Stromal cell of bone marrow (primary cell): Measurements from ENCODE around the gene SLC26A8.

Experiments
- DNase-seq: peaks from one replicate; pipeline ENCODE4 v3.0.0-alpha.2; 2012; ENCODE audit warnings: low read depth

SLC26A8 gene

GRCh38 chr6:36023996-36024795 lies at the start of gene SLC26A8:
SLC26A8 (minus strand) TSS chr6:36024641; CDS start chr6:36019707, 4,934 bp downstream.
- no peak for DNase-seq

- no peak for DNase-seq
These were observed 49.1 kb upstream of the SLC26A8 start for GRCh38 chr6:36073587-36073986.

- DNase-seq: no peak
These were observed 48.2 kb upstream of the SLC26A8 start for GRCh38 chr6:36072681-36073080.

- DNase-seq: no peak
These were observed 47.3 kb upstream of the SLC26A8 start for GRCh38 chr6:36071714-36072113.

GRCh38 chr6:36071281-36071680 lies 46.8 kb upstream of the SLC26A8 start:
- DNase-seq: no peak

- DNase-seq: no peak
These were observed 45.8 kb upstream of the SLC26A8 start for GRCh38 chr6:36070252-36070651.

GRCh38 chr6:36069573-36069972 lies 45.1 kb upstream of the SLC26A8 start:
- no peak for DNase-seq

GRCh38 chr6:36068586-36068985 lies 44.1 kb upstream of the SLC26A8 start:
- DNase-seq: no peak

GRCh38 chr6:36068012-36068392 lies 43.6 kb upstream of the SLC26A8 start:
- DNase-seq: no peak

- DNase-seq: no peak
These were observed 43.1 kb upstream of the SLC26A8 start for GRCh38 chr6:36067374-36068011.

- no peak for DNase-seq
These were observed 42.4 kb upstream of the SLC26A8 start for GRCh38 chr6:36066817-36067216.

- no peak for DNase-seq
These were observed 41.5 kb upstream of the SLC26A8 start for GRCh38 chr6:36065916-36066315.

GRCh38 chr6:36064770-36065396 lies 40.4 kb upstream of the SLC26A8 start:
- DNase-seq: no peak

- DNase-seq: no peak
These were observed 39.0 kb upstream of the SLC26A8 start for GRCh38 chr6:36063318-36064060.

- no peak for DNase-seq
These were observed 37.8 kb upstream of the SLC26A8 start for GRCh38 chr6:36062247-36062646.

- DNase-seq: no peak
These were observed 36.8 kb upstream of the SLC26A8 start for GRCh38 chr6:36061236-36061635.

GRCh38 chr6:36056178-36056577 lies 31.7 kb upstream of the SLC26A8 start:
- no peak for DNase-seq

GRCh38 chr6:36054956-36055355 lies 30.5 kb upstream of the SLC26A8 start:
- DNase-seq: no peak

- no peak for DNase-seq
These were observed 30.0 kb upstream of the SLC26A8 start for GRCh38 chr6:36054415-36054814.

- no peak for DNase-seq
These were observed 29.4 kb upstream of the SLC26A8 start for GRCh38 chr6:36053878-36054277.

- DNase-seq: no peak
These were observed 27.7 kb upstream of the SLC26A8 start for GRCh38 chr6:36052097-36052496.

GRCh38 chr6:36050947-36051710 lies 26.7 kb upstream of the SLC26A8 start:
- no peak for DNase-seq
